K562 (cell line): ENCODE results near the gene SETDB1. TPM values are rescaled to one million over a fixed set of nuclear protein-coding genes. Genes with fewer than 3 reads are reported as not detected.

Source experiments
- ATAC-seq: fragments of 200-7000 bp; cut with Tn5 transposase; 3 replicates; pipeline ENCODE4 v1.9.1; 2020; ENCODE audit warnings: moderate library complexity
- BruUV-seq: library from RNA; stranded (reverse); fragments of 400-500 nt; replicated peaks from 2 replicates; lab custom pipeline; 2021; lab: Mats Ljungman, UMichigan
- CTCF ChIA-PET: fragments of 300-600 bp; formaldehyde crosslinking; extraction: SDS; loops from one replicate; lab custom pipeline; 2021; ENCODE audit warnings: low intra/inter-chr PET ratio; lab: Yijun Ruan, JAX
- POLR2A ChIA-PET: fragments of 300-600, 350-650 bp; sonication (Branson Sonifier 250); formaldehyde crosslinking; extraction: SDS; loops from one replicate; lab custom pipeline; 2021; ENCODE audit warnings: antibody characterized with exemption, inconsistent platforms; lab: Yijun Ruan, JAX
- DNase-seq, 4 experiments: peaks; one replicate each; pipeline versions ENCODE4 v3.0.0 to v3.0.0-alpha.2; 2011 to 2018; ENCODE audit warnings: low spot score in 3 of 4, mixed read lengths in 3 of 4; ENCODE audit errors: extremely low read depth in 1 of 4
- FAIRE-seq: peaks from 2 replicates; lab custom pipeline; 2011; peaks lifted over from hg19 to GRCh38; lab: Jason Lieb, UNC
- H2AFZ ChIP-seq: 2 replicates; pipeline ENCODE4 v1.6.0; 2011; ENCODE audit warnings: low read depth, low read length, control low read depth, inconsistent platforms
- H3K27ac ChIP-seq: fragments of 200-600 bp; 3 replicates; pipeline ENCODE4 v1.8.0; 2011; ENCODE audit warnings: low read depth, mild to moderate bottlenecking, control low read depth, inconsistent platforms, low read length, moderate library complexity, mixed read lengths; ENCODE audit errors: extremely low read depth
- H3K27me3 ChIP-seq, 2 experiments: fragments of 300-600 bp in 1 of 2; 2 replicates in 1 of 2; 3 replicates in 1 of 2; pipeline versions ENCODE4 v1.6.0 to v1.8.0; 2011; ENCODE audit warnings: inconsistent platforms in 2 of 2, low read length in 2 of 2, mild to moderate bottlenecking in 1 of 2, mixed read lengths in 1 of 2, moderate library complexity in 1 of 2; ENCODE audit not compliant: control insufficient read depth in 2 of 2, insufficient read depth in 2 of 2
- H3K36me3 ChIP-seq: fragments of 300-600 bp; 3 replicates; pipeline ENCODE4 v1.8.0; 2011; ENCODE audit warnings: mild to moderate bottlenecking, low read length, inconsistent platforms; ENCODE audit not compliant: control insufficient read depth, insufficient read depth
- H3K4me1 ChIP-seq, 2 experiments: fragments of 200-600 bp in 1 of 2; replicated peaks in 1 of 2; 2 replicates in 1 of 2; 3 replicates in 1 of 2; pipeline versions ENCODE4 v1.5.1 to v1.8.0; 2011; ENCODE audit warnings: inconsistent platforms in 2 of 2, low read length in 2 of 2, mild to moderate bottlenecking in 1 of 2, mixed read lengths in 1 of 2, moderate library complexity in 1 of 2; ENCODE audit not compliant: control insufficient read depth in 2 of 2, insufficient read depth in 2 of 2
- H3K4me2 ChIP-seq: 2 replicates; pipeline ENCODE4 v1.6.1; 2011; ENCODE audit warnings: low read length, control low read depth, inconsistent platforms, mixed read lengths; ENCODE audit not compliant: insufficient read depth
- H3K4me3 ChIP-seq: fragments of 200-600 bp; sonication (generic), shearing (Covaris generic); 2 replicates; pipeline ENCODE4 v1.5.1; 2016; ENCODE audit warnings: control low read depth, inconsistent platforms
- H3K79me2 ChIP-seq: fragments of 200-600 bp; 3 replicates; pipeline ENCODE4 v1.8.0; 2011; ENCODE audit warnings: low read length, inconsistent platforms; ENCODE audit not compliant: control insufficient read depth, insufficient read depth
- H3K9ac ChIP-seq, 2 experiments: 2 replicates each; pipeline versions ENCODE4 v1.6.0 to v1.6.1; 2011; ENCODE audit warnings: low read depth in 2 of 2, low read length in 2 of 2, control low read depth in 1 of 2, inconsistent platforms in 1 of 2, mild to moderate bottlenecking in 1 of 2, mixed read lengths in 1 of 2; ENCODE audit not compliant: insufficient read depth in 1 of 2
- H3K9me1 ChIP-seq: one replicate; pipeline ENCODE4 v1.6.0; 2011; ENCODE audit warnings: inconsistent platforms, mild to moderate bottlenecking, low read length, moderate library complexity; ENCODE audit not compliant: control insufficient read depth, insufficient read depth
- H3K9me3 ChIP-seq: replicated peaks from 2 replicates; pipeline ENCODE4 v1.5.1; 2011; ENCODE audit warnings: low read depth, low read length, inconsistent platforms; ENCODE audit not compliant: control insufficient read depth, insufficient read depth
- H4K20me1 ChIP-seq: replicated peaks from 2 replicates; pipeline ENCODE4 v1.6.1; 2011; ENCODE audit warnings: low read length, inconsistent platforms, mixed read lengths; ENCODE audit not compliant: control insufficient read depth, insufficient read depth
- AFF4 ChIP-seq: sonication (generic); formaldehyde crosslinking; IDR thresholded peaks from 2 replicates; pipeline ENCODE4 v1.8.0; 2023; ENCODE audit warnings: mild to moderate bottlenecking, missing genetic modification reagents
- HES1 ChIP-seq: fragments of 450-650 bp; IDR thresholded peaks from 2 replicates; pipeline ENCODE4 v1.6.1; 2016; ENCODE audit warnings: low read depth, mild to moderate bottlenecking, moderate library complexity
- PCBP2 ChIP-seq: fragments of 200-400 bp; formaldehyde crosslinking; IDR thresholded peaks from 2 replicates; pipeline ENCODE4 v1.6.1; 2018; ENCODE audit warnings: low read length, low read depth, mild to moderate bottlenecking, moderate library complexity; ENCODE audit not compliant: poor library complexity, severe bottlenecking
- RUNX1 ChIP-seq: sonication (generic); IDR thresholded peaks from 2 replicates; pipeline ENCODE4 v1.6.1; 2016; ENCODE audit warnings: antibody characterized with exemption, low read depth
- SMAD4 ChIP-seq: fragments of 250-450 bp; sonication (Bioruptor Pico); conservative IDR thresholded peaks from 2 replicates; pipeline ENCODE4 v1.8.0; 2021; ENCODE audit warnings: inconsistent platforms, mild to moderate bottlenecking, moderate library complexity
- SMARCE1 ChIP-seq: fragments of 450-650 bp; IDR thresholded peaks from 2 replicates; pipeline ENCODE4 v1.7.1; 2016; ENCODE audit warnings: mild to moderate bottlenecking
- TFE3 ChIP-seq: fragments of 450-650 bp; formaldehyde crosslinking; IDR thresholded peaks from 2 replicates; pipeline ENCODE4 v1.4.0; 2020; ENCODE audit warnings: mild to moderate bottlenecking, mixed read lengths
- THRA ChIP-seq: fragments of 450-650 bp; IDR thresholded peaks from 2 replicates; pipeline ENCODE4 v1.6.1; 2017; ENCODE audit warnings: mild to moderate bottlenecking, moderate library complexity
- TRIM24 ChIP-seq, 2 experiments: fragments of 450-650 bp; IDR thresholded peaks; 2 replicates each; pipeline ENCODE4 v1.6.1; 2016
- ZBTB8A ChIP-seq: fragments of 450-650 bp; IDR thresholded peaks from 2 replicates; pipeline ENCODE4 v1.6.1; 2018; ENCODE audit warnings: mild to moderate bottlenecking, moderate library complexity; ENCODE audit not compliant: partially characterized antibody
- WGBS: fragments of 100-300 bp; shearing (Covaris generic); methylation state at CpG from one replicate; pipeline ENCODE4 v1.1.6; 2016; ENCODE audit warnings: low coverage, mixed read lengths; ENCODE audit not compliant: insufficient coverage; ENCODE audit errors: missing lambda C conversion rate; 5-methylcytosine and 5-hydroxymethylcytosine counted together
- in situ Hi-C: fragments of 300-500 bp; cut with MboI; formaldehyde crosslinking; loops from 4 replicates; pipeline ENCODE4 v1.15.0; 2018; ENCODE audit warnings: inconsistent platforms, mixed read lengths
- intact Hi-C: fragments of 100-400 bp; cut with micrococcal nuclease; formaldehyde crosslinking; loops from 2 replicates; pipeline ENCODE4 v1.14.2; 2022
- polyA plus RNA-seq, 8 experiments: library from polyadenylated mRNA; depleted of rRNA in 4 of 8; stranded (reverse) in 5 of 8; unstranded in 3 of 8; fragments of >200 nt; fragmentation: Nextera tagmentation in 2 of 8; fragmentation: Illumina TruSeq in 1 of 8; extraction: Ambion mirVana in 2 of 8; extraction: Trizol in 1 of 8; gene quantifications; 2 replicates each; pipeline versions ENCODE4 v1.2.1 to v1.2.3, GENCODE V29; 2011 to 2014; ENCODE audit warnings: inconsistent platforms in 1 of 8, missing spikeins in 1 of 8
- total RNA-seq, 7 experiments: library from RNA; depleted of rRNA in 6 of 7; stranded (reverse); fragments of >200 nt in 6 of 7; fragmentation: Illumina TruSeq in 2 of 7; extraction: Trizol in 2 of 7; gene quantifications; 2 replicates each; pipeline versions ENCODE4 v1.2.1 to v1.2.3, GENCODE V29; 2011 to 2021; ENCODE audit warnings: low replicate concordance in 1 of 7

The SETDB1 gene
- total and polyA plus RNA-seq, 9 of the 15 experiments (the other 6 are each of a cell fraction or from before 2014, with no cell fraction given): 21.5 to 64.4 (median 42.0) TPM

GRCh38 chr1:151009674-151010345 lies 83.6 kb downstream of the SETDB1 start (continued):
- no peak for TF ChIP-seq TFE3 (CRISPR knock-in tag)

GRCh38 chr1:151010346-151010726 lies 84.2 kb downstream of the SETDB1 start:
- peaks cover 17% of the 10 kb centered on the region; the same call in 2 of the 3 replicates for H3K36me3 ChIP-seq
- no peaks in the 10 kb centered on the region for H3K27me3 ChIP-seq
- CTCF ChIA-PET: no interaction called here
- 32% methylated on average over 2 of the region's 3 CpGs for WGBS
- intact Hi-C loops (no loop called here), in situ Hi-C loops (no loop called here)
- ATAC-seq (no peak), DNase-seq (no peak), FAIRE-seq (no peak)
- POLR2A ChIA-PET: interaction anchor here (1.0 to 2.8 kb wide), 5 partner anchors 12 to 382 kb away, joined by 3 to 8 read pairs (median 3); partner anchors contain the start of gene GABPB2
- H3K27ac ChIP-seq: peak overlapping the region; percentile 92; the same call in 2 of the 3 replicates
- peak overlapping the region in 1 of 2 experiments; percentile 88; a peak in 2 of 4 replicates for H3K9ac ChIP-seq
- H4K20me1 ChIP-seq: no peaks in the 10 kb centered on the region
- peaks cover 38 to 53% of the 10 kb centered on the region in 2 experiments for H3K4me1 ChIP-seq
- no peaks in the 10 kb centered on the region for H3K9me3 ChIP-seq
- no peaks in the 10 kb centered on the region for H3K9me1 ChIP-seq
- peak overlapping the region; percentile 100 for H3K4me2 ChIP-seq
- H2AFZ ChIP-seq: no peak overlapping the region
- no TSS peak for BruUV-seq
- H3K79me2 ChIP-seq: peaks cover 55% of the 10 kb centered on the region
- peak overlapping the region; percentile 87; the same call in 1 of the 2 replicates for H3K4me3 ChIP-seq
- TF ChIP-seq TRIM24 (IDR thresholded peaks at IDR 0.05) (0 out of 4 replicates have a peak, but pooled peaks of 1 of the 2 experiments have one; percentile 30), AFF4 (CRISPR knock-in tag) (no peak), ZBTB8A (no peak), PCBP2 (no peak), HES1 (no peak), RUNX1 (no peak), THRA (no peak), SMAD4 (CRISPR knock-in tag) (0 out of 2 replicates have a peak, but pooled peaks have one; percentile 37), SMARCE1 (0 out of 2 replicates have a peak, but pooled peaks have one; percentile 25)
